Parathyroid adenoma (tissue), 2 donors: Measurements from ENCODE around the gene CAT.
A peak's percentile ranks its signal among the peaks of the same experiment; 100 is the strongest.

ENCODE experiments used
- H2AFZ ChIP-seq: fragments of 300-600 bp; sonication (generic); one replicate; pipeline ENCODE4 v1.7.0; 2017; ENCODE audit warnings: antibody characterized with exemption, mild to moderate bottlenecking
- H3K27ac ChIP-seq: fragments of 300-600 bp; sonication (generic); one replicate; pipeline ENCODE4 v1.7.0; 2017
- H3K27me3 ChIP-seq: fragments of 300-600 bp; sonication (generic); one replicate; pipeline ENCODE4 v1.7.0; 2017; ENCODE audit warnings: low read length; ENCODE audit not compliant: control insufficient read depth, insufficient read depth
- H3K36me3 ChIP-seq: fragments of 300-600 bp; sonication (generic); one replicate; pipeline ENCODE4 v1.7.0; 2017; ENCODE audit warnings: low read length; ENCODE audit not compliant: control insufficient read depth, insufficient read depth
- H3K4me1 ChIP-seq: fragments of 300-600 bp; sonication (generic); one replicate; pipeline ENCODE4 v1.7.0; 2017; ENCODE audit warnings: control low read depth
- H3K4me2 ChIP-seq: fragments of 300-600 bp; sonication (generic); one replicate; pipeline ENCODE4 v1.7.0; 2017; ENCODE audit warnings: low read length
- H3K4me3 ChIP-seq: fragments of 300-600 bp; sonication (generic); one replicate; pipeline ENCODE4 v1.7.0; 2017; ENCODE audit warnings: low read depth, low read length
- H3K79me2 ChIP-seq: fragments of 300-600 bp; sonication (generic); one replicate; pipeline ENCODE4 v1.7.0; 2017; ENCODE audit warnings: control low read depth
- H3K9ac ChIP-seq: fragments of 300-600 bp; sonication (generic); one replicate; pipeline ENCODE4 v1.7.0; 2017; ENCODE audit warnings: mild to moderate bottlenecking
- H3K9me3 ChIP-seq: fragments of 300-600 bp; sonication (generic); one replicate; pipeline ENCODE4 v1.7.0; 2017; ENCODE audit warnings: low read length; ENCODE audit not compliant: control insufficient read depth
- CTCF ChIP-seq: fragments of 300-600 bp; sonication (generic); IDR thresholded peaks from one replicate; pipeline ENCODE4 v1.7.0; 2017; ENCODE audit warnings: antibody characterized with exemption, mild to moderate bottlenecking
- donor health status: primary hyperparathyroidism.

The CAT gene

GRCh38 chr11:34438529-34439507, at the start of gene CAT:
CAT (plus strand) TSS chr11:34438934; CDS start chr11:34439014, 80 bp downstream.
- H3K4me3 ChIP-seq: peak within 1 kb of the TSS; percentile 90
- H3K27ac ChIP-seq: peak within 1 kb of the TSS; percentile 74
- H3K9me3 ChIP-seq: no peaks in the 10 kb centered on the region
- H3K79me2 ChIP-seq: peaks cover 21% of the 10 kb centered on the region
- no peaks in the 10 kb centered on the region for H3K4me1 ChIP-seq
- peak within 1 kb of the TSS; percentile 93 for H2AFZ ChIP-seq
- peak within 1 kb of the TSS; percentile 76 for H3K4me2 ChIP-seq
- H3K27me3 ChIP-seq: no peaks in the 10 kb centered on the region
- no peaks in the 10 kb centered on the region for H3K36me3 ChIP-seq
- TF ChIP-seq CTCF: no peak
- no peak within 1 kb of the TSS for H3K9ac ChIP-seq

GRCh38 chr11:34394771-34395300, 43.9 kb upstream of the CAT start:
- Histone ChIP-seq H3K4me2 (no peak overlapping the region), H3K79me2 (no peaks in the 10 kb centered on the region), H3K36me3 (no peaks in the 10 kb centered on the region), H3K4me1 (no peaks in the 10 kb centered on the region), H3K9me3 (no peaks in the 10 kb centered on the region), H3K4me3 (no peak overlapping the region), H3K27me3 (no peaks in the 10 kb centered on the region), H3K27ac (no peak overlapping the region), H2AFZ (no peak overlapping the region), H3K9ac (no peak overlapping the region)
- TF ChIP-seq CTCF: no peak

DNA sequence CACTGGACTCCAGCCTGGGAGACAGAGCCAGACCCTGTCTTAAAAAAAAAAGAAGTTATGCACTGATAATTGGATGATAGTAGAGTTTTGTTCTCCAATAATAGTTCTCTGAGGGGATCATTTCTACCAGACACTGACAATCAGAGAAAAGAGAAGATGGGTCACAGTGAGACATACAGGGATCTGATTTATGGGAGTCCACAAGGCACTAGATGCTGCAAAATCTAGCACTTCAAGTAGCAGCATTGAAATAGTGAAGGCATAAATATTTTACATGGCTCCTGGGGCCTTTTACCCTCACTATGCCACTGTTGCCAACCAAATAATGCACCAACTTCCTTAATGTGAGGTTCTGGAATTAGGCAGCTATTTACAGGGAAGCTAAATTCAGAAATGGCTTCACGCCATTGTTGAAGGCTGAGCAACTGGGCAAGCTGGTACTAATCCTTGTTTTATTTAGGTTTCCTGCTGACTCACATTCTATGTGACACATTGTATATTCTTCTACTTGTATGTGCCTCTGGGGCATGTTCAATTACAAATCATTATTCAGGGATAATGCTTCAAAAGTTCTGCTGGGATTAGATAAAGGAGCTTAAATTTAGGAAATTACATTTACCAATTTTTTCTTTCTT, 42.7 kb upstream of the CAT start:
- Histone ChIP-seq H3K27me3 (no peaks in the 10 kb centered on the region), H3K9ac (no peak overlapping the region), H3K79me2 (no peaks in the 10 kb centered on the region), H3K4me3 (no peak overlapping the region), H3K36me3 (no peaks in the 10 kb centered on the region), H3K4me1 (no peaks in the 10 kb centered on the region), H3K4me2 (no peak overlapping the region), H2AFZ (no peak overlapping the region), H3K9me3 (no peaks in the 10 kb centered on the region), H3K27ac (no peak overlapping the region)
- TF ChIP-seq CTCF: no peak

- Histone ChIP-seq H3K27me3 (no peaks in the 10 kb centered on the region), H3K4me3 (no peak overlapping the region), H3K9ac (no peak overlapping the region), H3K9me3 (no peaks in the 10 kb centered on the region), H3K36me3 (no peaks in the 10 kb centered on the region), H3K79me2 (no peaks in the 10 kb centered on the region), H3K4me2 (no peak overlapping the region), H3K4me1 (no peaks in the 10 kb centered on the region), H3K27ac (no peak overlapping the region), H2AFZ (no peak overlapping the region)
- no peak for TF ChIP-seq CTCF
Observed at GRCh38 chr11:34397120-34397519, 41.6 kb upstream of the CAT start.
